ENCODE measurements around the gene PLSCR1. TPM values are rescaled to one million over a fixed set of nuclear protein-coding genes. Genes with fewer than 3 reads are reported as not detected.

Gene PLSCR1
- polyA plus RNA-seq, 3 donors: 103 to 221 (median 127) TPM

DNA sequence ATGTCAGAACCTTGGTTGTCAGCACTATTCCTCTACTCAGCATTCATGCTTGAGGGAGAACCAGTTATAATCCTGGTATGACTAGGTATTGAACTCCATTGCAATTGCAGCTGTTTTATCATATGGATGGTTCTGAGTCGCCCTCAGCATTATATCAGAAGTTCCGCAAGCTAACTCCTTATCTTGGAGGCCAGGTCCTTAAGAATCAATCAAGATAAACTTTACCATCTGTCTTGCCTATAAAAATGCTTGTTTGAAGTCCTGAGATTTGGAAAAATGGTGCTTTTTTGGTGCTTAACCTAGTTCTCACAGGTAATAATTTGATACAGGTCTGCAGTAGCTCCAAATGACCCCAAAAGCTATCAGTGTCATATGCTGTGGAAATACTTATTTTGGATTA lies 16.3 kb upstream of the PLSCR1 start:
- Histone ChIP-seq H3K9ac (ENCODE audit: insufficient read depth, low read length, poor library complexity, severe bottlenecking) (no peak overlapping the region), H3K36me3 (replicated peaks in 1 of 2; ENCODE audit: control insufficient read depth in 1 of 2, insufficient read depth in 2 of 2, low read length in 2 of 2) (no peaks in the 10 kb centered on the region), H3K9me3 (replicated peaks in 1 of 2; ENCODE audit: control insufficient read depth in 1 of 2, insufficient read depth in 1 of 2, low read length in 2 of 2) (no peaks in the 10 kb centered on the region), H2AFZ (ENCODE audit: insufficient read depth, low read depth, low read length, poor library complexity, severe bottlenecking) (no peak overlapping the region), H3K4me3 (replicated peaks in 1 of 3; ENCODE audit: low read depth in 2 of 3, low read length in 3 of 3) (no peak overlapping the region), H3K27ac (ENCODE audit: low read depth in 1 of 2, low read length in 2 of 2) (no peak overlapping the region), H3K27me3 (ENCODE audit: control insufficient read depth in 2 of 2, insufficient read depth in 2 of 2, low read length in 2 of 2) (no peaks in the 10 kb centered on the region), H3K4me2 (replicated peaks; ENCODE audit: extremely low read depth, low read length, poor library complexity, severe bottlenecking) (no peak overlapping the region), H4K20me1 (ENCODE audit: insufficient read depth, low read length) (no peaks in the 10 kb centered on the region), H3K4me1 (ENCODE audit: control insufficient read depth in 1 of 2, insufficient read depth in 2 of 2, low read length in 2 of 2) (peaks cover 15 to 21% of the 10 kb centered on the region in 2 donors), H3K79me2 (ENCODE audit: insufficient read depth, low read length) (no peaks in the 10 kb centered on the region)
- Mint-ChIP-seq H3K4me3 (no peak overlapping the region), H3K36me3 (no peaks in the 10 kb centered on the region), H3K27me3 (ENCODE audit: low read depth in 3 of 3) (peaks cover 0 to 2% (median 0%) of the 10 kb centered on the region in 3 donors), H3K4me1 (peaks cover 21% of the 10 kb centered on the region), H3K9me3 (peaks cover 0 to 8% (median 0%) of the 10 kb centered on the region in 7 donors), H3K27ac (no peak overlapping the region)
- intact Hi-C loops (cut with micrococcal nuclease): no loop called here
- WGBS (ENCODE audit: insufficient coverage): no CpG with 5 or more reads among the region's 2 CpGs
- no peak for TF ChIP-seq CTCF (IDR thresholded peaks at IDR 0.05)
- DNase-seq: no peak

DNA sequence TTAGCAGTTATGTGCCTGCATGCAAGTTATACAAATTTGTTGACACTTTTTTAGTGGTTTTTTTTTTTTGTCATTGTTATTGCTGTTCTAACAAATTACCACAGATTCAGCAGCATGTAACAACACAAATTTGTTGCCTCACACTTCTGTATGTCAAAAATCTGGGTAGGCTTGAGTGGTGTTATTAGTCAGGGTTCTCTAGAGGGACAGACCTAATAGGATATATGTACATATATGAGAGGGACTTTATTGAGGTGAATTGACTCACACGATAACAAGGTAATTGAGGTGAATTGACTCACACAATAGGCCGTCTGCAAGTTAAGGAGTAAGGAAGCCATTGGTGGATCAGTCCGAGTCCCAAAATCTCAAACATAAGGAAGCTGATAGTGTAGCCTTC lies 15.0 kb upstream of the PLSCR1 start:
- no peak overlapping the region for H3K4me2 ChIP-seq (replicated peaks; ENCODE audit: extremely low read depth, low read length, poor library complexity, severe bottlenecking)
- peaks cover 23% of the 10 kb centered on the region for H3K4me1 Mint-ChIP-seq
- H3K4me1 ChIP-seq (ENCODE audit: control insufficient read depth in 1 of 2, insufficient read depth in 2 of 2, low read length in 2 of 2): peaks cover 17 to 24% of the 10 kb centered on the region in 2 donors
- H3K79me2 ChIP-seq (ENCODE audit: insufficient read depth, low read length): no peaks in the 10 kb centered on the region
- no peak for TF ChIP-seq CTCF (IDR thresholded peaks at IDR 0.05)
- WGBS (ENCODE audit: insufficient coverage): 90% methylated on average over 3 of the region's 3 CpGs
- H3K9ac ChIP-seq (ENCODE audit: insufficient read depth, low read length, poor library complexity, severe bottlenecking): no peak overlapping the region
- H4K20me1 ChIP-seq (ENCODE audit: insufficient read depth, low read length): no peaks in the 10 kb centered on the region
- no peak overlapping the region for H3K4me3 ChIP-seq (replicated peaks in 1 of 3; ENCODE audit: low read depth in 2 of 3, low read length in 3 of 3)
- H3K36me3 Mint-ChIP-seq: no peaks in the 10 kb centered on the region
- no peaks in the 10 kb centered on the region for H3K9me3 ChIP-seq (replicated peaks in 1 of 2; ENCODE audit: control insufficient read depth in 1 of 2, insufficient read depth in 1 of 2, low read length in 2 of 2)
- no peak for DNase-seq
- H3K9me3 Mint-ChIP-seq: peaks cover 0 to 8% (median 0%) of the 10 kb centered on the region in 7 donors
- H3K36me3 ChIP-seq (replicated peaks in 1 of 2; ENCODE audit: control insufficient read depth in 1 of 2, insufficient read depth in 2 of 2, low read length in 2 of 2): no peaks in the 10 kb centered on the region
- no peaks in the 10 kb centered on the region for H3K27me3 ChIP-seq (ENCODE audit: control insufficient read depth in 2 of 2, insufficient read depth in 2 of 2, low read length in 2 of 2)
- H3K27me3 Mint-ChIP-seq (ENCODE audit: low read depth in 3 of 3): peaks cover 0 to 2% (median 0%) of the 10 kb centered on the region in 3 donors
- H3K27ac Mint-ChIP-seq: peak overlapping the region in 1 of 7 donors; percentile 60
- H3K27ac ChIP-seq (ENCODE audit: low read depth in 1 of 2, low read length in 2 of 2): no peak overlapping the region
- no peak overlapping the region for H2AFZ ChIP-seq (ENCODE audit: insufficient read depth, low read depth, low read length, poor library complexity, severe bottlenecking)
- intact Hi-C loops (cut with micrococcal nuclease): loop anchor here in 1 of 2 donors (10.0 kb wide), 1 partner anchor 55 kb away; no protein-coding TSS in a partner anchor
- no peak overlapping the region for H3K4me3 Mint-ChIP-seq
